Epithelial cell of prostate (primary cell): ENCODE measurements around the gene AIG1.
"Not testable (repeated sequence)": the region's sequence is repeated elsewhere in the genome, so short reads cannot be mapped to it uniquely, and the experiment has no call there.

Experiments
- DNase-seq: peaks from one replicate; pipeline ENCODE4 v3.0.0-alpha.2; 2011; ENCODE audit warnings: low read depth, low spot score
- H3K27ac ChIP-seq: fragments of 450-650 bp; 2 replicates; pipeline ENCODE4 v1.5.1; 2017; ENCODE audit warnings: mild to moderate bottlenecking

AIG1 gene

DNA sequence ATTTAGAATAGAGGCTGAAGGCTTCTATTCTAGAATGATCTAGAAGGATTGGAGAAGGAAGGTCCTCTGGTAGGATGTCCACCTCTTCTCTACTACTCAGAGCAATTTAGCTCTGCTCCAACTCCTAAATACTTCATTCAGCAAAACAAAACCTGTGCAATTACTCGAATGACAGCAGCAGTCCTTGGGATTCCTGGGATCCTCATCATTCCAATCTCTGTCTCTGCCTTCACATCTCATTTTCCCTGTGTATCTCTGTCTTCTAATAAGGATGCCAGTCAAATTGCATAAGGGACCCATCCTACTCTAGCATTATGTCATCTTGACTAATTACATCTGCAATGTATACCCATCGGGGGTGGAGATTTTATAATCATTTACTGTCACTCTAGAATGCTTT is 5.5 kb upstream of the AIG1 start:
- DNase-seq, result no peak

DNA sequence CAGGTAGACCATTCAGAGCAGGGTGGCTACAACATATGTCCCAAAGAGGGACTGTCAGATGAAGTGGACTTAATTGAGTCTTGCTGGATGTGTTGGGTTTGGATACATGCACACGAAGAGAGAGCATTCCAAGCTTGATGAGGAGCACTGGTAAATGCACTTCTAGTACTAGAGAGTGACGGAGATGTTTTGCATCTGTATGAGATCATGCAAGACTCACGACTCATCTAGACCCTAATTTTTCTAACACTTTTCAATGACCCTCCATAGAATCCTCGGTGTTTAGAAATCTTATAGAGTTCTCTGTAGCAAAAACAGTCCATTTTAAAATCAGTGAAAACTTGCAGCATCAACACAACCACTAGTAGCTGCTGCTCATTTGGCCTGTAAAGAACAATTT is 4.8 kb upstream of the AIG1 start:
- H3K27ac ChIP-seq, result no peak overlapping the region
- DNase-seq, result no peak

More for the DNA sequence above, 5.5 kb upstream of the AIG1 start:
- H3K27ac ChIP-seq, result no peak overlapping the region

- peak overlapping the region; percentile 99 for H3K27ac ChIP-seq
- no peak for DNase-seq
These were observed 1.7 kb upstream of the AIG1 start for GRCh38 chr6:143058987-143059386.

GRCh38 chr6:143059663-143060353 is 881 bp upstream of the AIG1 start:
- peak; percentile 92 for DNase-seq
- peak overlapping the region; percentile 99 for H3K27ac ChIP-seq

GRCh38 chr6:143060354-143060805 is 309 bp upstream of the AIG1 start:
- no peak for DNase-seq
- H3K27ac ChIP-seq, result peak overlapping the region; percentile 99

GRCh38 chr6:143061597-143062385 is 1.1 kb downstream of the AIG1 start:
- H3K27ac ChIP-seq, result peak overlapping the region; percentile 99
- DNase-seq, result no peak

DNA sequence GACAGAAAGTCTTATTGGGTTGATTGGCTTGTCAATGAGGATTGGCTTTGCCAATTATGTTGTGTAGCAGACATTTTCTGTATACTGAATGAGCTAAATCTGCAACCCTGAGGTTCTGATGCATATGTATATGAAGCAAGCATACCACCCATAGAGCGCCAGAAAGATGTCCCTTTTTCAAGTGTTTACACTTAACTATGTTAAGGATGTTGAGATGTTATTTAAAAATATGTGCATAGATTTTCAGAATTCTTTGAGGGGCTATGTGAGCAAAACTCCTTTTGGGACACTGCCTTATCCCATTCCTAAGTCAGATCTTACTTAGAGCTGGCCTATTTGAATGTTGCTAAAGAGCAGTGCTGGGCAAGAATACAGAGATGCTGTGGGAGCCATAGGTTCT is 1.9 kb downstream of the AIG1 start:
- H3K27ac ChIP-seq, result no peak overlapping the region
- no peak for DNase-seq

- H3K27ac ChIP-seq, result no peak overlapping the region
- DNase-seq, result no peak
These were observed 2.9 kb downstream of the AIG1 start for GRCh38 chr6:143063631-143064030.

DNA sequence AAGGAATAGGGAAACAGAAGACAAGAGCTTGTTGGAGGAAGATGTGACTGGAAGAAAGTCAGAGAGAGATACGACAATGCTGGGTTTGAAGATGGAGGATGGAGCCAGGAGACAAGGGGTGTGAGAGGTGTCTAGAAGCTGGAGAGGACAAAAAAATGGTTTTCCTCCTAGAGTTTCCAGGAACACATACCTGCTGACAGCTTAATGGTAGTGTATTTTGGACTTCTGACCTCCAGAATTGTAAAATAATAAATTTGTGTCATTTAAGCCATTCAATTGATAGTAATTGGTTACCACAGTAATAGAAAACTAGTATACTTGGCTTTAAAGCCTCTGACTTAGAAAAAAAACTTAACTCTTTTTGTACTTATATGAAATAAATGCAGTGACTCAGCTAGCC is 3.6 kb downstream of the AIG1 start:
- peak overlapping the region; percentile 37 for H3K27ac ChIP-seq
- DNase-seq, result no peak

DNA sequence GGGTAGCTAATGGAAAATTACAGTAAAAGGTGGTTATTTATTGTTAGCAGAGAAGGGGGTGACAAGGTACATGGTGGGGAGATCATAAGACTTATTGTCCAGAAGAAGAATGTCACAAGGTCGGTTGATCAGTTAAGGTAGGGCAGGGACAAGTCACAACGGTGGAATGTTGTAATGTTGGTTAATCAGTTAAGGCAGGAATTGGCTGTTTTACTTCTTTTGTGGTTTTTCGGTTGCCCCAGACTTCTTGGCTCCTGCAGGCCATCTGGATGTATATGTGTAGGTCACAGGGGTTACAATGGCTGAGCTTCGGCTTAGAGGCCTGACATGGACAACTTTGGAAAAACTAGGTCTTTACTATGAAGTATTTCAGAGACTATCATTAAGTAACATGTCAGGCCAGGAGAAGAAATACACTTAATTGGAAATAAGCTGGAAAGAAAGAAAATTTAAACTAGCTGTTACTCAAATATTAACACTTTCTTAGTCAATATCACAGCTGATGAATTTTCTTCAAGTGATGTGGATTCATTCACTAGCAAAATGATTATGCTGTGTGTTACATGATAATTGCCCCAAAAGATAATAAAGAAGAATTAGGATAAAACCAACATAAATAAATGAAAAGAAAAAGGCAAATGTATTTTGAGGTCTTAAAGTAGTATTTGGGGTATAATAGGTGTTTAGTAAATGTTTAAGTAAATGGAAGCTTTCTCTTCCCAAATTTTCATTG is 4.4 kb downstream of the AIG1 start:
- H3K27ac ChIP-seq, result peak overlapping the region; percentile 37
- DNase-seq, result no peak

DNA sequence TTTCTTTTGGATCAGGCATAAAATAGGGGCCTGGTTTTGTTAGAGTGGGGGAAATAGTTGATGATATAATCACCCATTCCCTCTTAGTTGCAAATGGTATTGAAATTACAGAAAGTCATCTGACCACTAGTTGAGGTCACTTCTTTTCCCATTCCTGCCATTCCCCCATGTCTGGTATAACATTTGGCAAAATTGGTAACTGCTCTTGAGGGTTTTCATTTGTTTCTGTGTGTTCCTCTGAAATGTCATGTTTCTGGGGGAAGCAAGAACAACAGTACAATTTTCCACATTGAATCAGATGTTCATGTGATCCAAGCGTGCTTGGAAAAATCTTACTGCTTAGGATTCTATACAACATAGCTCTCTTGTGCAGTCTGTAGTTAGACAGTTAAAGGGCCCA is 7.3 kb downstream of the AIG1 start:
- no peak overlapping the region for H3K27ac ChIP-seq
- DNase-seq, result no peak

DNA sequence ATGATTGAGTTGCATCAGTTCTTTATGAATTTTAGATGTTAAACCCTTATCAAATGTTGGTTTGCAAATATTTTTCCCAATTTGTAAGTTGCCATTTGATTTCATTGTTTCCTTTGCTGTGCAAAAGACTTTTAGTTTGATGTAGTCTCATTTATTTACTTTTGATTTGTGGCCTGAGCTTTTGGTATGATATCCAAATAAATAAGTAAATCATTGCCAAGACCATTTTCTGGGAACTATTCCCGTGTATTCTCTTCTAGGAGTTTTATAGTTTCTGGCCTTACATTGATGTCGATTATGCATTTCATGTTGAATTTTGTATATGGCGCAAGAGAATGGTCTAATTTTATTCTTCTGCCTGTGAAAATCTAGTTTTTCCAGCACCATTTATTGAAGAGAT is 13.4 kb downstream of the AIG1 start:
- DNase-seq, result no peak
- no peak overlapping the region for H3K27ac ChIP-seq

DNA sequence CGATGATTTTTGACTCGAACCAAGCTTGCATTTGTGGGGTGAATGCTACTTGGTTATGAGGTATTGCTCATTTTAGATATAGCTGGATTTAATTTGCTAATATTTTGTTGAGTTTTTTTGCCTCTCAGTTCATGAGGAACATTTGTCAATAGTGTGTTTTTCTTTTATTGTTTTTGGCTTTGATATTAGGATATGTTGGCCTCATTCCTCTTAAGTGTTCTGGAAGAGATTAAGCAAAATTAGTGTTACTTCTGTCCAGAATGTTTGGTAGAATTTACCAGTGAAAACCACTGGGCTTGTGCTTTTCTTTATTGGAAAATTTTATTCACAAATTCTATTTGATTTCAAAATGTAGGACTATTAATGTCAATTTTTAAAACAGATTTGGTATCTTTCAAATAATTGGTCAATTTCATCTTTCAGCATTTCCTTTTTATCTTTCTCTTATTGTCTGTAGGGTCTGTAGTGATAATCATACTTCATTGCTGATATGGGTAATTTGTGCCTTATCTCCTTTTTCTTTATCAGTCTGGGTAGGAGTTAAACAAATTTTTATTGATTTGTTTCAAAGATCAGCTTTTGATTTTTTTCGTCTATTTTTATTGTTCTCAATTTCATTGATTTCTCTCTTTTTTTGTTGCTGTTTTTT is 14.1 kb downstream of the AIG1 start:
- no peak for DNase-seq
- H3K27ac ChIP-seq, result no peak overlapping the region

DNA sequence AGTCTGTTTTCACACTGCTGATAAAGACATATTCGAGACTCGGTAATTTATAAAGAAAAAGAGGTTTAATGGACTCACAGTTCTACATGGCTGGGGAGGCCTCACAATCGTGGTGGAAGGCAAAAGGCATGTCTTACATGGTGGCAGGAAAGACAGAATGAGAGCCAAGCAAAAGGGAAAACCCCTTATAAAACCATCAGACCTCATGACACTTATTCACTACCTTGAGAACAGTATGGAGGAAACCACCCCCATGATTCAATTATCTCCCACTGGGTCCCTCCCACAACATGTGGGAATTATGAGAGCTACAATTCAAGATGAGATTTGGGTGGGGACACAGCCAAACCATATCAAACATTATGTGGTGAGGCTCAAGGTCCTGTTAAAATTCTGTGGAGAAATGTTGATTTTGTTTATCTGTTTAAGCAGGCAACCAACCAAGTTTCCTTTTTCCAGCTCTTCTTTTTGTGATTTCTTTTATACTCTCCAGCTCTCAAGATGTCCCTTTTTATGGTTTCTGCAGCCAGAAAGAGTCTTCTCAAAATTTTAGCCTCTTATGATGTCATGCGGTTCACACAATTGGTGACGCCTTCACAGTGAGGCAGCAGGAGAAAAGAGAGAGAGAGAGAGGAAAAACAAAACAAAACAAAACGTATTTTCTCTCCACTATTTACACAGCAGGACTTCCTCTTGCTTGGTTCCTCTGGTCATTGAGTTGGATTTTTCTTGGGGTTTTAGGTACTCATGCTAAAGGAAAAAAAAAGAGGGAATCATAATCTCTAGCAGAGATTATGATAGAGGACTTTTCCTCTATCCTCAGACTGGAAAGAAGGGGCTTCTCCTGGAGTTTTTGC is 18.0 kb downstream of the AIG1 start:
- H3K27ac ChIP-seq, result no peak overlapping the region
- no peak for DNase-seq

DNA sequence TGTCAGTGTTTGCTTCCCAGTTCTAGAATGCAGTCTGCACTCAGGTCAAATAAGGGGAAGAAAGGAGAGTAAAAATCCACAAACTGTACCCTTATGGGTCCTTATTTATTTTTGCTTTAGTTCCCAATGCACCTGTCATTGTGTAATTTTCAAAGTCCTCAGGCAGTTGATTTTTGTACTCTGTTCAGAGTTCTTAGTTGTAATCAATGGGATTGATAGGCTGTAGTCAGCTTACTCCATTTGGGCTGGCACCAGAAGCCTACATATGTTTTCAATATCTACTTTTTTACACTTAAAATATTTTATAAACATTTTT is 18.6 kb downstream of the AIG1 start:
- DNase-seq, result no peak
- no peak overlapping the region for H3K27ac ChIP-seq

DNA sequence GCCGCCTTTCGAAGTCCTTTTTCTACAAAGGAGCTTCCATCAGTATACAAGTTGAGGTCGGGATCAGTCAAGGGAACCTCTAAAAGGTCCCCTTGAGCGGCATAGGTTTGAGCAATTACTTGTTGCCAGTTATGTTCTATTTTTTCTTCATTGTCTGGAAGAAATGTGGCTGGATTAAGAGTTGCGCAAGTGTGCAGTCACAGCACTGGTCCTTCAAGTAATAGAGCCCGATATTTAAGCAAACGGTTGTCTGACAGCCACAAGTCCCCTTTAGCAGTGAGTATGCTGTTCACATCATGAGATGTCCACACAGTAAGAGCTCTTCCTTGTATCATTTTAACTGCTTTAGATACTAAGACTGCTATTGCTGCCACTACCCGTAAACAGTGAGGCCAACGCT is 21.6 kb downstream of the AIG1 start:
- H3K27ac ChIP-seq, DNase-seq: not testable (repeated sequence)

GRCh38 chr6:143084019-143084418 is 23.3 kb downstream of the AIG1 start:
- DNase-seq, result not testable (repeated sequence)

DNA sequence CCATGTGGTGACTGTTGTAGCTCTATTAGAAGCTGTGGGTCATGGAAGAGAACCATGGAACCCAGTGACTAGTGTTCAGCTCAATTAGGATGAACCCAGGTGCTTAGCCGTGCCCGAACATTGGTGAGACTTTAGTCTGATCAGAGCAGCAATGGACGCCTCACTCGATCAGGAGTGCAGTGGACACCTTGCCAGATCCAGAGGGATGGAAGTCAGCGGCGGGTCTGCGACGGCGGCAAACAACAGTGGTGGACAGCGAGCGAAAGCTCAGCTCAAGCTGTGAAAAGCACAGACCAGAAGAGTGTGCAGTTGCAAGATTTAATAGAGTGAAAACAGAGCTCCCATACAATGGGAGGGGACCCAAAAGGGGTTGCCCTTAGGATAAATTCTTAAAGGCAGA is 26.6 kb downstream of the AIG1 start:
- not testable (repeated sequence) for DNase-seq, H3K27ac ChIP-seq

More at GRCh38 chr6:143084019-143084418, 23.3 kb downstream of the AIG1 start:
- H3K27ac ChIP-seq, result not testable (repeated sequence)

DNA sequence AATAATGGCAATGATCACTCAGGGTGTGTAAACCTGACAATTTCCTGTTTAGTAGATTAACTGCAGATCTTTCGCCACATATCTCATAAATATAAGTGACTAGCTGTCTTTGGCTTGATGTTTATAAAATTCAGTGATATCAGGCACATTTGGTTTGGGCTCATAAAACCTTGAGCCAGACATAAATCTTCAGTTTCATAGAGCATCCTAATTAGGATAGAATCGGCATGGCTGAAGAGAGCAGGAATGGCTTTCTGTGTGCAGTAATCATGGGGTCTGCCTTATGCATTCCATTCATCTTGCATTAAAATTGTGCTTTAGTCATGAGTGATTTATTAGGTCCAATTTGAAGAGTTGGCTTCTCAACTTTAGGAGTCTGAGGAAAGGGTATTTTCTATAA is 27.2 kb downstream of the AIG1 start:
- no peak for DNase-seq
- H3K27ac ChIP-seq, result no peak overlapping the region
